Bronchus fibroblast of lung (primary cell): ENCODE measurements around the gene YIF1A. TPM values are rescaled to one million over a fixed set of nuclear protein-coding genes. Genes with fewer than 3 reads are reported as not detected.

Source experiments
- total RNA-seq: library from RNA; depleted of rRNA; stranded (reverse); fragments of >200 nt; gene quantifications from 2 replicates; pipeline ENCODE4 v1.2.3, GENCODE V29; 2015

YIF1A gene, protein sequence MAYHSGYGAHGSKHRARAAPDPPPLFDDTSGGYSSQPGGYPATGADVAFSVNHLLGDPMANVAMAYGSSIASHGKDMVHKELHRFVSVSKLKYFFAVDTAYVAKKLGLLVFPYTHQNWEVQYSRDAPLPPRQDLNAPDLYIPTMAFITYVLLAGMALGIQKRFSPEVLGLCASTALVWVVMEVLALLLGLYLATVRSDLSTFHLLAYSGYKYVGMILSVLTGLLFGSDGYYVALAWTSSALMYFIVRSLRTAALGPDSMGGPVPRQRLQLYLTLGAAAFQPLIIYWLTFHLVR
- total RNA-seq: 267 and 292 TPM in 2 replicates

DNA sequence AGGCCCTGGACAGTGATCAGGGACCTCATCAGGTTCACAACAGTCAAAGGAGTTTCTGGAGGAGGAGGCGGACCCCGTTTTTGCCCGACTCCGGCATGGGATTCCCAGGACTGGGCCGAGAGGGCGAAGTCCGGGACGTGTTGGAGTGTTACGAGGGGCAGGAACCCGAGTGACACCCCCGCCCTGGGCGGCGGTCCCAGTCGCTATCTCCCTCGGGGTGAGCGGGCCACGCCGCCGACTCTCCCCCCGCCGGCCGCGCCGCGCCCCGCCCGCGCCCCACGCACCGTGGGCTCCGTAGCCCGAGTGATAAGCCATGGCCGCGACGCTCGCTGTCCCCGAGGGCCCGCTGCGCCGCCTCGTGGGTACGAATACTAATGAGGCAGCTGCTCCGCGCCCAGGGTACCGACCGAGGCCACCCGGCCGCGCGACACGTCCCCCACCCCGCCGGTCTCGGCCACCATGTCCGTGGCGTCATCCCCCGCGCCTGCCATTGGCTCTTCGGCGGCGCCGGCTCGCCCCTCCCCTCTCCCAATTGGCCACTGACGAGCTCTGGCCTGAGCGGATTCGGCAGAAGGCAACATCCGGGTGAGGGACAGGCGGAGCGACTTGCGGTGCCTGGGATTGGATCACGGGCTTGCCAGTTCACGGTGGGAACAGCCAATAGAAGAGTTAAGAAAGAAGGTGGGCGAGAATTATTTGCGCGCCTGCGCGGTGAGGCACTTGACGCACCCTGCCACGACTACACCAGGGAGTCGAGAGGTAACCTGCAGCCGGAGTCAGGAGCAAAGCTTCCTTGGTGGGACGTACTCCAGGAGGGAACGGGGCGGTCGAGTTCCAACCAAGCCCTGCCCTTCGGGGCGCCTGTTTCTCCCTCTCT lies at the start of gene YIF1A:
YIF1A (minus strand) TSS at position 473 of the 877 bp plus-strand sequence; CDS start at position 315, 158 bp downstream.

DNA sequence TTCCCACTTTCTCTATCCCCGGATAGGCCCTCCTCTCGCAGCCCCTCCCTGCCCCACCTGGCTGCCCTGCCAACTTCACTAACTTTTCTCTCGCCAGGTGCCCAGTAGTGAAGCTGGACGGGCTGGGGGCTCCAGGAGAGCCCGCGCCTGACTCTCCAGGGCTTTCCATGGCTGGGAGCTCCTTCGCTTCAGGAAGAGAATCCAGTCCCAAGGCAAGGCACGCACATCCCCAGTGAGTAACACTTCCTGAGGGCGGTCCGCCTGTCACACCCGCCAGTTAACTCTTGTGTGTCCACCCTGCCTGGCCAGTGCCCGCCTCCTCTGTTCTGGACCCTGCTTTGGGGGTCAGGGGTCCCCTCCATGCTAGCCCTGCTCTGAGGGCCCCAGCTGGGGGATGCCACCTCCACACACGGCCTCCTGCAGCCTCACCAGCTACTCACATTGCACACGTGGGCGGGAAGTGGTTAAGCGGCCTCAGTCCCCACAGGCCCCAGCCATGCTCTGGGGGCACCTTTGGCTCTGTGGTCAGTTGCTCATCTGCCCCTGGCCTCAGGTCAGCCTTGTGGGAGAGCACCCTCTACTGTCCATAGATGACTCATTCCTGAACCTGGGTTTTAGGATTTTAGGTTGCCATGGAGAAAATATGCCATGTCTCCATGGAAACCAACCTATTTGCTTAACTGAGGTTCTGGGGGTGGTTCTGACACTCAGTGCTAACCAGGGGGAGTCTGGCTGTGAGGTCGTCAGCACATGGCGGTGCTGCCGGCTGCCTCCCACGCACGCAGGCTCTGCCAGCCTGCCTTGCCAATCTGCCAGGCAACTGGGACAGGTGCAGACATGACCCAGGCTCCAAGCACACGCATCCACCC lies 47.5 kb upstream of the YIF1A start, which contains the start of gene RIN1:
RIN1 (minus strand) TSS at position 201 of the 869 bp plus-strand sequence; CDS start at position 169, 32 bp downstream.

DNA sequence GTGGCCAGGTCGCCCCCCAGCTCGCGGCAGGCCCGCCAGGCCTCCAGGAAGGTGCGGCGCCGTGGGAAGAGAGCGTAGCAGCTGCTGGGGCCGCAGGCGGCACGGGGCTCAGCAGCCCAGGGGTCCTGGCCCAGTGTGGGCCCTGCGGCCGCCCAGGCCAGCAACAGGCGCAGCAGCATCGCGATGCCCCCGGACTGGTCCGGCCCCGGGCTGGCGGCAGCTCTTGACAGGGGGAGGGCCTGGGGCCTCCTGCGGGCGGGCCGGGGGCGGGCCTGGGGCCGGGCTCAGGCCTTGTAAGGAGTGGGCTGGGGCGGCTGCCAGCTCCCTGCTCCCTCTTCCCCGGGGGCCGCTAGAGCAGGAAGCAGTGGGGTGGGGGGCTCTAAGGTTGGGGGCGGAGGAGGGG lies 27.9 kb upstream of the YIF1A start, which contains the start of gene CD248:
CD248 (minus strand) TSS at position 196 of the 403 bp plus-strand sequence; CDS start at position 179, 17 bp downstream.

DNA sequence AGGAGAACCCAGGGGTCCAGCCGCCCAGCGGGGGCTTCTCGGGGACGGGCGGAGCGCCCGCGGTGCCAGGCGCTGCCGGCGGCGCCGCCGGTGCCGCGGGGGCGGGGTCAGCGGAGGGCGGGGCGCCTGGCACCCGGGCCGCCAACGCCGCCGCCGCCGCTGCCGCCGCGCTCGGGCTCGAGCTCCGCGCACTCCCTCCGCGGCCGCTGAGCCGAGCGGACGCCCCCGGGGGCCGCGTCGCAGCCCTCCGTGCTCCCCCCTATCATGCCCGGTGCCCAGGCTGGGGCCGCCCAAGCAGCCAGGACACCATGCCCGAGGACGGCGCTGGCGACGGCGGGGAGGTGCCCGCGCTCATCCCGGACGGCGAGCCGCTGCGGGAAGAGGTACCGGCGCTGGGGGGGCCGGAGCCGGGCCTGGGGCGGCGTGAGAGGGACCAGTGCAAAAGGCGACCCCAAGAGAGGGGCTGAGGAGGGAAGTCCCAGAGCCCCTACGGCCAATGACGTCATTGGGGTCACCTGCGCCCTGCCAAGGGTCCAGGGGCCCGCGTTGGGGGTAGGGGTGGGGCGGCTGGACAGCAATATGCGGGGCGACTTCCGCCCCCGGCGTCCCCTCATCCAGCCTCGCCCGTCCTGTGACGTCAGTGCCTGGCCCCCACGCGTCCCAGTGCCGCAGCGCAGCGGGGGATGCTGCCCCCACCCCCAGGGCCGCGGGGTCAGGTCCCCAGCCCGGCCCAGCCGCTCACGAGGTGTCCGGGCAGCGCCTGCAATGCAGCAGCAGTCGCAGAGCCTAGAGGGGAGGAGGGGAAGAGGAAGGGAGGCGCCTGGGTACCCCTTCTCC lies 3.0 kb upstream of the YIF1A start, which contains the start of gene TMEM151A:
TMEM151A (plus strand) TSS at position 189 of the 837 bp plus-strand sequence; CDS start at position 309, 120 bp downstream.

DNA sequence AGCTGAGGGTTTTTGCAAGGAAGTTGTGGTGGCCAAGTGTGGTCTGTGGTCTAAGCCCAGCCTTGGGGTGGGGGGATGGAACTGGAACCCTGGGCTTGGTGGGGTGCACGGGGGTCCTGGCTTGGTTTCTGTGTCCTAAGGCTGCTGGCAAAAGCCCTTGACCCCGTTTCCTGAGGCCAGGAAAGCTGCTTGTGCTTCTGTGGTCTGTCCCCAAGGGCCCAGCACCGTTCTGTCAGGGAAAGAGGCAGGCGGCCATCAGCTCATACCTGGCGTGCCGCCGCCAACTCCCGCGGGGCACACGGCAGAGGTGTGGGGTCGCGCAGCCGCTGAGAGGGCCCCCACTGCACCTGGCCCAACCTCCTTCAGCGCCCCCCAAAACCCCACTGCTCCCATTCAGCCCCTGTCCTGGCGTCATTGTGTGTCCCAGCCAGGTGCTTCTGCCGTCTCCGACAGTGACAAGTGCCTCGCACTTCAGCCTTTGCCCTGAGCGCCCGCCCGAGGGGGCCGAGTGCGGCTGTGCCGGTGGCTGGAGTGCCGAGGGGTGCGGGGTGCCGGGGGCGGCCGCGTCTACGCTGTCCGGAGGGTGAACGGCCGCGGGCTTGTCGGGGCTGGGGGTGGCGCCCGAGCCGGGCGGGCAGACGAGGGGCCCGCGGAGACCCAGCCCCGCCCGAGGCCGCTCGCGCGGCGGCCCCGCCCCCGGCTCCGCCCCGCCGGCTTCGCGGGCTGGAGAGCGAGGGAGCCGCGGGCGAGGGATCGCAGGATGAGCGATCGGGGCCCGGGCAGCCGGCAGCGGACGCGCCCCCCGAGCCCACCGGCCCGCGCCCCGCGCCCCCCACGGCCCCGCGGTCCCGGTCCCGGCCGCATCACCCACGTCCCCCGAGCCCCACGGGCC lies 11.2 kb downstream of the YIF1A start, which contains the start of gene CNIH2:
CNIH2 (plus strand) TSS at position 705 of the 892 bp plus-strand sequence. CDS start 282 bp downstream, outside the sequence.

DNA sequence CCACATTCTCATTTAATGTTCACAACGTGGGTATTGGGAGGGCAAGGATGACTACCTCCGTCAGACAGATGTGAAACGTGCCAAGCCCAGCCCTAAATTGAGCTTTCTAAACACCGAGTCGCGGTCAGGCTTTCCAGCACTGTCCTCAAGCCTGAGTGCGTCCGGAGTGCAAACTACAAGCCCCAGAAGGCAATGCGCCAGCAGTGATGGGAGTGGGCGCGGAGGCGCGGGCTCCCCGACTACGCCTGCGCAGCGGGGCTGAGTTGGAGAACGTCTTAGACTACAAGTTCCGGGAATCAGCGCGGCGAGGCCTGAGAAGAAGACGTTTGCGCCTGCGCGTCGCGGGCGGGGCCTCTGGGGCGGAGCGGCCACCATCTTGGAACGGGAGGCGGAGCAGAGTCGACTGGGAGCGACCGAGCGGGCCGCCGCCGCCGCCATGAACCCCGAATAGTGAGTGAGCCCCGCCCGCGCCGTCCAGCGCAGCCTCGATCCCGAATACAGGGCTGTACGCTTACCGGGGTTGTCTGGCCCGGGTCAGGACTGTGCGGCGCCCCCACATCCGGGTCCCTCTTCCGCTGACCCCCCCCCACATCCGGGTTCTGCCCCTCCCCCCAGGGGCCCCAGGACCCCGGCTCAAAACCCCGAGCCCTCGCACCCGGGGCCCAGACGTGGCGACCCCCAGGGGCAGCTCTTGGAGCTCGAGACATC lies 20.5 kb downstream of the YIF1A start, which contains the start of gene RAB1B:
RAB1B (plus strand) TSS at position 396 of the 708 bp plus-strand sequence; CDS start at position 437, 41 bp downstream.

Other genes starting within 250 kb of the YIF1A start
- 0.59 and 1.2 TPM in 2 replicates for gene GAL3ST3, start 240.0 kb downstream of the YIF1A start, total RNA-seq
- gene SF3B2, start 236.8 kb downstream of the YIF1A start, total RNA-seq: 186 and 221 TPM in 2 replicates
- gene PACS1, start 218.9 kb downstream of the YIF1A start, total RNA-seq: 12.0 and 15.3 TPM in 2 replicates
- gene KLC2, start 31.4 kb downstream of the YIF1A start, total RNA-seq: 16.8 and 18.1 TPM in 2 replicates
- 148 and 150 TPM in 2 replicates for gene RAB1B, start 20.5 kb downstream of the YIF1A start, total RNA-seq
- 0.17 and 0.89 TPM in 2 replicates for gene CNIH2, start 11.0 kb downstream of the YIF1A start, total RNA-seq
- 0.17 and 0.30 TPM in 2 replicates for gene TMEM151A, start 2.8 kb upstream of the YIF1A start, total RNA-seq
- 41.8 and 42.9 TPM in 2 replicates for gene CD248, start 27.9 kb upstream of the YIF1A start, total RNA-seq
- 54.7 and 67.8 TPM in 2 replicates for gene RIN1, start 47.3 kb upstream of the YIF1A start, total RNA-seq
- gene BRMS1, start 56.0 kb upstream of the YIF1A start, total RNA-seq: 52.5 and 59.5 TPM in 2 replicates
- 41.0 and 43.4 TPM in 2 replicates for gene B4GAT1, start 58.5 kb upstream of the YIF1A start, total RNA-seq
- gene SLC29A2, start 82.6 kb upstream of the YIF1A start, total RNA-seq: 3.7 and 4.9 TPM in 2 replicates
- not detected in 2 replicates for gene NPAS4, start 131.9 kb upstream of the YIF1A start, total RNA-seq
- 69.3 and 72.1 TPM in 2 replicates for gene MRPL11, start 149.7 kb upstream of the YIF1A start, total RNA-seq
- 4.0 and 4.3 TPM in 2 replicates for gene PELI3, start 177.8 kb upstream of the YIF1A start, total RNA-seq
- gene DPP3, start 191.3 kb upstream of the YIF1A start, total RNA-seq: 52.1 and 56.9 TPM in 2 replicates
- gene BBS1, start 221.5 kb upstream of the YIF1A start, total RNA-seq: 21.9 and 24.2 TPM in 2 replicates